HG02588 (cell line): ENCODE results near the gene TRIM8.
"Not testable (repeated sequence)": the region's sequence is repeated elsewhere in the genome, so short reads cannot be mapped to it uniquely, and the experiment has no call there.

ENCODE experiments used
- ATAC-seq: cut with Tn5 transposase; IDR thresholded peaks from one replicate; pipeline ENCODE4 v1.9.1; 2021; ENCODE audit warnings: mild to moderate bottlenecking, moderate library complexity; ENCODE audit not compliant: unreplicated experiment

TRIM8 gene

GRCh38 chr10:102695401-102695800 lies 51.1 kb downstream of the TRIM8 start:
- ATAC-seq: not testable (repeated sequence)

- no peak for ATAC-seq
These were observed 52.5 kb downstream of the TRIM8 start for GRCh38 chr10:102696736-102697135.

GRCh38 chr10:102698894-102699293 lies 54.6 kb downstream of the TRIM8 start:
- no peak for ATAC-seq

- no peak for ATAC-seq
These were observed 57.0 kb downstream of the TRIM8 start for GRCh38 chr10:102701272-102701671.

- no peak for ATAC-seq
These were observed 57.5 kb downstream of the TRIM8 start for GRCh38 chr10:102701796-102702195.

- ATAC-seq: no peak
These were observed 58.5 kb downstream of the TRIM8 start for GRCh38 chr10:102702742-102703141.

GRCh38 chr10:102704915-102705314 lies 60.6 kb downstream of the TRIM8 start:
- no peak for ATAC-seq

GRCh38 chr10:102705531-102705930 lies 61.3 kb downstream of the TRIM8 start:
- ATAC-seq: no peak
